Lower leg skin (tissue), 4 donors: ENCODE results near the gene FGD4. TPM values are rescaled to one million over a fixed set of nuclear protein-coding genes. Genes with fewer than 3 reads are reported as not detected.

Source experiments
- DNase-seq, 2 donors: peaks; one replicate each; pipeline ENCODE4 v3.0.0-alpha.2; 2019; ENCODE audit warnings: low spot score in 2 of 2
- H3K4me3 ChIP-seq: fragments of 200-600 bp; sonication (generic); 2 replicates; pipeline ENCODE4 v1.5.1; 2017; ENCODE audit warnings: mild to moderate bottlenecking, low read depth; ENCODE audit not compliant: poor library complexity, severe bottlenecking
- POLR2A ChIP-seq, 2 donors: fragments of 450-650 bp; IDR thresholded peaks; one replicate each; pipeline ENCODE4 v1.6.1; 2016 to 2017; ENCODE audit warnings: antibody characterized with exemption in 2 of 2, mild to moderate bottlenecking in 1 of 2, moderate library complexity in 1 of 2
- WGBS, 2 donors: methylation state at CpG; one replicate each; pipeline ENCODE4 v1.1.5; 2018; 5-methylcytosine and 5-hydroxymethylcytosine counted together
- intact Hi-C: fragments of 100-400 bp; cut with DNase I; formaldehyde crosslinking; loops from one replicate; pipeline ENCODE4 v1.15.0; 2023; ENCODE audit warnings: low total_unique reads
- total RNA-seq, 4 donors: library from RNA; depleted of rRNA; stranded (reverse); fragments of >200 nt; gene quantifications; one replicate each; pipeline ENCODE4 v1.1.0, GENCODE V29; 2016
- TF ChIP-seq, protein P1 (sequence below), 3 donors: fragments of 450-650 bp; IDR thresholded peaks; one replicate each; pipeline ENCODE4 v1.5.1; 2016; ENCODE audit warnings: antibody characterized with exemption in 3 of 3, mild to moderate bottlenecking in 3 of 3, moderate library complexity in 2 of 3

The FGD4 gene
- total RNA-seq, 4 donors from 2014 or later = 40.0 to 62.8 (median 52.0) TPM

DNA sequence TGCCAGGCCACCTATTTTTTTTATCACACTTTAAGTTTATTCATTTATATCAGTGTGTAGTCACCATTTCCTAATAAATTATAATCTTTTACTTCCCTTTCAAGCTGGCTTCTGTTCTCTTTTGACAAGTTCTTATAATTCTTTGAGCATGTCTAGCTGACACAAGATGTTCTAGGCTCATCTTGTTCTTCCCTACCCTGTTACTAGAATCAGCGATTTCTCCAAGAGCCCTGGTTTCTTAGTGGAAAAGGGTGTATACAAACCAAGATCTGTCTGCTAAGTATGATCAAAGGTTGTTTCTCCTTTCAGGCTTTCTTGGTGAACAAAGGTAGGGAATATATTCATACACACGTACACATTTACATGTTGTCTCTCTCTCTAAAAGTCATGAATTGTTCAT, 51.0 kb downstream of the FGD4 start:
- H3K4me3 ChIP-seq = no peak overlapping the region
- DNase-seq = no peak
- TF ChIP-seq POLR2A (IDR thresholded peaks at IDR 0.05) = no peak
- TF ChIP-seq, protein P1, sequence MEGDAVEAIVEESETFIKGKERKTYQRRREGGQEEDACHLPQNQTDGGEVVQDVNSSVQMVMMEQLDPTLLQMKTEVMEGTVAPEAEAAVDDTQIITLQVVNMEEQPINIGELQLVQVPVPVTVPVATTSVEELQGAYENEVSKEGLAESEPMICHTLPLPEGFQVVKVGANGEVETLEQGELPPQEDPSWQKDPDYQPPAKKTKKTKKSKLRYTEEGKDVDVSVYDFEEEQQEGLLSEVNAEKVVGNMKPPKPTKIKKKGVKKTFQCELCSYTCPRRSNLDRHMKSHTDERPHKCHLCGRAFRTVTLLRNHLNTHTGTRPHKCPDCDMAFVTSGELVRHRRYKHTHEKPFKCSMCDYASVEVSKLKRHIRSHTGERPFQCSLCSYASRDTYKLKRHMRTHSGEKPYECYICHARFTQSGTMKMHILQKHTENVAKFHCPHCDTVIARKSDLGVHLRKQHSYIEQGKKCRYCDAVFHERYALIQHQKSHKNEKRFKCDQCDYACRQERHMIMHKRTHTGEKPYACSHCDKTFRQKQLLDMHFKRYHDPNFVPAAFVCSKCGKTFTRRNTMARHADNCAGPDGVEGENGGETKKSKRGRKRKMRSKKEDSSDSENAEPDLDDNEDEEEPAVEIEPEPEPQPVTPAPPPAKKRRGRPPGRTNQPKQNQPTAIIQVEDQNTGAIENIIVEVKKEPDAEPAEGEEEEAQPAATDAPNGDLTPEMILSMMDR (IDR thresholded peaks at IDR 0.05) = no peak
- 78% methylated on average over 2 of the region's 2 CpGs for WGBS, 2 donors
- intact Hi-C loops = no loop called here

DNA sequence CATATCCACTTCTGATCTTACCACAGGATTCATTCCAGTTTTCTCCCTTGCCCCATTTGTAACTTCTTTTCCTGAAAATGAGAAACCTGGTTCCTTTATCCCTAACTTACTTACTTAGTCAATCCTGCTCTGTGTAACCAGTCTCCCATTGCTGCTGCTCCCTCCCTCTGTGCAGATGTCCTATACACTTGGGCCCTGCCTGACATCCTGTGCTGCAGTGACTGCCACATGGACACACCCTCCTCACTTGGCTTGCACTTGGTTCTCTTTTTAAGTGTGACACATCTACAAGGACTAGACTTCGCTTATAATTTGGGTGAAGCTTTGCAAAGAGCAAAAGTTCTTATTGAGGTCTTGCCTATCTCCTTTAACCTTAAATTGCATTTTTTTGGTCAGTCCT, 51.4 kb downstream of the FGD4 start:
- H3K4me3 ChIP-seq = no peak overlapping the region
- TF ChIP-seq POLR2A (IDR thresholded peaks at IDR 0.05) = no peak
- TF ChIP-seq, protein P1 (IDR thresholded peaks at IDR 0.05) = no peak
- WGBS, 2 donors = 48% methylated on average over 1 of the region's 1 CpG
- intact Hi-C loops = no loop called here
- DNase-seq = peak in 1 of 2 donors; percentile 28

DNA sequence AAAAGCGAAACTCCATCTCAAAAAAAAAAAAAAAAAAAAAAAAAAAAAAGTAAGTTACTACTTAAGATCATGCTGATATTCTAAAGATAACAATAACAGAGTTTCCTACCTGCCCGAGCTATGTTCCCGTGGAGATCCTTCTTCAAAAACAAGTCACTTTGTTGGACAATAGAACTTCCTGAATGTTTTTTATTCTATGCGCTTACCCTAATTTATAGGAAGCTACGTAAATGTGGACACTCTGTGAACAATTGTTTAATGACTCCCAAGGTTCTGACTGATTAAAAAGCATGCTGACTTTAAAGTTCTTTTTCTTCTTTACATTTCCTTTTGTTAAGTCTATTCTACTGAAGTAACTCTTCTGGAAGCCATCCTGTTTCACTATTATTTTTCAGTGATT, 52.5 kb downstream of the FGD4 start:
- DNase-seq = no peak
- intact Hi-C loops = no loop called here
- H3K4me3 ChIP-seq = no peak overlapping the region
- no peak for TF ChIP-seq POLR2A (IDR thresholded peaks at IDR 0.05)
- TF ChIP-seq, protein P1 (IDR thresholded peaks at IDR 0.05) = no peak
- 81 to 86% methylated on average over 5 of the region's 5 CpGs for WGBS, 2 donors

DNA sequence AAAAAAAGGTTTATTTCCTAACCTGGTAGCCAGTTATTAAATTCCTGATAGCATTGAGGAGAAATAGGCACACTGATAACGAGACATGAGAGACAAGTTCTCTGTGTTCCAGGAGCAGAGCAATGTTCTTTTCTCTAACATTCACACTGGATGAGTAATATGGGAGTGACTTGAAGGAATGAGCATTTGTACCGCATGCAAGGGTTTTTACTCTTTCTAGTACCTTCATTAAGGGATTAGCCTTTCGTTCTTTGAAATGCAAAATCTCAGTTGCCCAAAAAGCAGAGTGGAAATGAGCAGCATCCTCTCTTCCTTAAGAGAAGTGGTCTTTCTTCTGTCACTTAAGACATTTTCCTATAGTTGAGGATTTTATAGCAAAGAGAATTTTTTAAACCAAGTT, 54.7 kb downstream of the FGD4 start:
- TF ChIP-seq, protein P1 (IDR thresholded peaks at IDR 0.05) = no peak
- no peak for TF ChIP-seq POLR2A (IDR thresholded peaks at IDR 0.05)
- no peak overlapping the region for H3K4me3 ChIP-seq
- intact Hi-C loops = no loop called here
- DNase-seq = no peak
- WGBS, 2 donors = 23 to 26% methylated on average over 3 of the region's 3 CpGs

DNA sequence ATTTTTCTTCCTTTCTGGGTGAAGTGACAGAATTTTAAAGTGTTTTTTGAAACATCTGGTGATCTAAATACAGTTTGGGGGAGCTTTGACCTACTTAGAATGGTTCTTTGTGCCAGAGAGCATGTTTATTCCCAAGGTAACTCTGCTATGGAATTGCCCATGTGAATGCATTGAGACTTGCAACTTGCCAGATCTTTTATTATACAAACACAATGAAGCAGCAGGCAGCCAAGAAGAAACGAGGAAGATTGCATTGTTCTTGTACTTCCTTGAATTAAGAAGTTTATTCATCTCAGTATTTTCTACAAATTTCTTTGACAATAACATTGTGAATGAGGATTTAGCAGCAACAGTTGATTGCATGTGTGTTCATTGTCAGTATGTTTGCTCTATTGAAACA, 55.5 kb downstream of the FGD4 start:
- no peak overlapping the region for H3K4me3 ChIP-seq
- no peak for DNase-seq
- no peak for TF ChIP-seq POLR2A (IDR thresholded peaks at IDR 0.05)
- TF ChIP-seq, protein P1 (IDR thresholded peaks at IDR 0.05) = no peak
- 10 to 12% methylated on average over 1 of the region's 1 CpG for WGBS, 2 donors
- intact Hi-C loops = no loop called here

GRCh38 chr12:32455607-32456071, 56.3 kb downstream of the FGD4 start:
- intact Hi-C loops = no loop called here
- WGBS, 2 donors = 14 to 17% methylated on average over 1 of the region's 1 CpG
- TF ChIP-seq, protein P1 (IDR thresholded peaks at IDR 0.05) = no peak
- TF ChIP-seq POLR2A (IDR thresholded peaks at IDR 0.05) = no peak
- H3K4me3 ChIP-seq = no peak overlapping the region
- peak in 1 of 2 donors; percentile 27 for DNase-seq
